Neuron (in vitro differentiated cells): ENCODE measurements around the gene FRMD5.

ENCODE experiments used
- H2AFZ ChIP-seq: one replicate; pipeline ENCODE4 v1.6.1; 2013; ENCODE audit warnings: low read depth, mild to moderate bottlenecking, inconsistent platforms, low read length, moderate library complexity
- H3K27me3 ChIP-seq: one replicate; pipeline ENCODE4 v1.6.1; 2013; ENCODE audit warnings: low read length; ENCODE audit not compliant: insufficient read depth
- H3K36me3 ChIP-seq: one replicate; pipeline ENCODE4 v1.6.1; 2013; ENCODE audit warnings: low read length; ENCODE audit not compliant: insufficient read depth
- H3K4me1 ChIP-seq: one replicate; pipeline ENCODE4 v1.6.1; 2013; ENCODE audit warnings: low read length; ENCODE audit not compliant: insufficient read depth
- H3K4me3 ChIP-seq: 2 replicates; pipeline ENCODE4 v1.5.1; 2013; ENCODE audit warnings: mild to moderate bottlenecking, low read length, moderate library complexity
- H3K9me3 ChIP-seq: one replicate; pipeline ENCODE4 v1.6.1; 2013; ENCODE audit warnings: low read length

FRMD5 gene

GRCh38 chr15:43896543-43896942 is 298.5 kb downstream of the FRMD5 start:
- Histone ChIP-seq H3K4me1 (no peaks in the 10 kb centered on the region), H3K4me3 (no peak overlapping the region), H3K9me3 (no peaks in the 10 kb centered on the region), H3K27me3 (no peaks in the 10 kb centered on the region), H2AFZ (no peak overlapping the region), H3K36me3 (no peaks in the 10 kb centered on the region)

- H3K4me3 ChIP-seq, result no peak overlapping the region
- H3K9me3 ChIP-seq, result no peaks in the 10 kb centered on the region
- no peaks in the 10 kb centered on the region for H3K27me3 ChIP-seq
- no peaks in the 10 kb centered on the region for H3K36me3 ChIP-seq
- H3K4me1 ChIP-seq, result no peaks in the 10 kb centered on the region
- H2AFZ ChIP-seq, result no peak overlapping the region
Observed at GRCh38 chr15:43895586-43895985, 299.5 kb downstream of the FRMD5 start.

GRCh38 chr15:43893956-43894355 is 301.1 kb downstream of the FRMD5 start:
- Histone ChIP-seq H3K4me3 (no peak overlapping the region), H2AFZ (no peak overlapping the region), H3K4me1 (no peaks in the 10 kb centered on the region), H3K9me3 (no peaks in the 10 kb centered on the region), H3K27me3 (no peaks in the 10 kb centered on the region), H3K36me3 (no peaks in the 10 kb centered on the region)

GRCh38 chr15:43889042-43889441 is 306.0 kb downstream of the FRMD5 start:
- no peaks in the 10 kb centered on the region for H3K9me3 ChIP-seq

GRCh38 chr15:43887901-43888300 is 307.2 kb downstream of the FRMD5 start:
- H3K9me3 ChIP-seq, result no peaks in the 10 kb centered on the region
- H2AFZ ChIP-seq, result no peak overlapping the region
- H3K4me3 ChIP-seq, result no peak overlapping the region
- no peaks in the 10 kb centered on the region for H3K27me3 ChIP-seq
- no peaks in the 10 kb centered on the region for H3K4me1 ChIP-seq
- H3K36me3 ChIP-seq, result peaks cover 11% of the 10 kb centered on the region

More at GRCh38 chr15:43889042-43889441, 306.0 kb downstream of the FRMD5 start:
- H3K4me3 ChIP-seq, result no peak overlapping the region
- no peaks in the 10 kb centered on the region for H3K4me1 ChIP-seq
- peaks cover 6% of the 10 kb centered on the region for H3K36me3 ChIP-seq
- no peak overlapping the region for H2AFZ ChIP-seq
- no peaks in the 10 kb centered on the region for H3K27me3 ChIP-seq

GRCh38 chr15:43886558-43886957 is 308.5 kb downstream of the FRMD5 start:
- Histone ChIP-seq H3K4me3 (no peak overlapping the region), H3K4me1 (no peaks in the 10 kb centered on the region), H3K36me3 (peaks cover 13% of the 10 kb centered on the region), H3K9me3 (no peaks in the 10 kb centered on the region), H2AFZ (no peak overlapping the region), H3K27me3 (no peaks in the 10 kb centered on the region)

GRCh38 chr15:43883571-43883970 is 311.5 kb downstream of the FRMD5 start:
- peaks cover 16% of the 10 kb centered on the region for H3K36me3 ChIP-seq
- no peak overlapping the region for H2AFZ ChIP-seq
- H3K9me3 ChIP-seq, result no peaks in the 10 kb centered on the region
- H3K27me3 ChIP-seq, result no peaks in the 10 kb centered on the region
- H3K4me1 ChIP-seq, result no peaks in the 10 kb centered on the region
- no peak overlapping the region for H3K4me3 ChIP-seq

- Histone ChIP-seq H3K4me3 (no peak overlapping the region), H3K9me3 (no peaks in the 10 kb centered on the region), H3K4me1 (no peaks in the 10 kb centered on the region), H3K27me3 (no peaks in the 10 kb centered on the region), H2AFZ (no peak overlapping the region), H3K36me3 (peaks cover 21% of the 10 kb centered on the region)
Observed at GRCh38 chr15:43881944-43882343, 313.1 kb downstream of the FRMD5 start.

GRCh38 chr15:43881245-43881644 is 313.8 kb downstream of the FRMD5 start:
- Histone ChIP-seq H3K36me3 (peaks cover 21% of the 10 kb centered on the region), H2AFZ (no peak overlapping the region), H3K27me3 (no peaks in the 10 kb centered on the region), H3K4me1 (no peaks in the 10 kb centered on the region), H3K4me3 (no peak overlapping the region), H3K9me3 (no peaks in the 10 kb centered on the region)

GRCh38 chr15:43880406-43881194 is 314.5 kb downstream of the FRMD5 start:
- H3K36me3 ChIP-seq, result peaks cover 18% of the 10 kb centered on the region

GRCh38 chr15:43879386-43880355 is 315.4 kb downstream of the FRMD5 start:
- H3K36me3 ChIP-seq, result peaks cover 15% of the 10 kb centered on the region

More at GRCh38 chr15:43880406-43881194, 314.5 kb downstream of the FRMD5 start:
- Histone ChIP-seq H3K4me1 (no peaks in the 10 kb centered on the region), H3K27me3 (no peaks in the 10 kb centered on the region), H3K9me3 (no peaks in the 10 kb centered on the region), H2AFZ (no peak overlapping the region), H3K4me3 (no peak overlapping the region)

GRCh38 chr15:43878446-43878845 is 316.6 kb downstream of the FRMD5 start:
- Histone ChIP-seq H2AFZ (no peak overlapping the region), H3K4me1 (no peaks in the 10 kb centered on the region), H3K27me3 (no peaks in the 10 kb centered on the region), H3K36me3 (peaks cover 17% of the 10 kb centered on the region), H3K9me3 (no peaks in the 10 kb centered on the region), H3K4me3 (no peak overlapping the region)

More at GRCh38 chr15:43879386-43880355, 315.4 kb downstream of the FRMD5 start:
- Histone ChIP-seq H3K9me3 (no peaks in the 10 kb centered on the region), H2AFZ (no peak overlapping the region), H3K27me3 (no peaks in the 10 kb centered on the region), H3K4me3 (no peak overlapping the region), H3K4me1 (no peaks in the 10 kb centered on the region)

GRCh38 chr15:43877371-43877770 is 317.7 kb downstream of the FRMD5 start:
- Histone ChIP-seq H3K9me3 (no peaks in the 10 kb centered on the region), H3K36me3 (peaks cover 14% of the 10 kb centered on the region), H3K4me1 (no peaks in the 10 kb centered on the region), H3K4me3 (no peak overlapping the region), H3K27me3 (no peaks in the 10 kb centered on the region), H2AFZ (no peak overlapping the region)
